Parathyroid adenoma (tissue), 2 donors: Measurements from ENCODE around the gene MIA2.
"Not testable (repeated sequence)": the region's sequence is repeated elsewhere in the genome, so short reads cannot be mapped to it uniquely, and the experiment has no call there.

Source experiments
- H2AFZ ChIP-seq: fragments of 300-600 bp; sonication (generic); one replicate; pipeline ENCODE4 v1.7.0; 2017; ENCODE audit warnings: antibody characterized with exemption, mild to moderate bottlenecking
- H3K27ac ChIP-seq: fragments of 300-600 bp; sonication (generic); one replicate; pipeline ENCODE4 v1.7.0; 2017
- H3K27me3 ChIP-seq: fragments of 300-600 bp; sonication (generic); one replicate; pipeline ENCODE4 v1.7.0; 2017; ENCODE audit warnings: low read length; ENCODE audit not compliant: control insufficient read depth, insufficient read depth
- H3K36me3 ChIP-seq: fragments of 300-600 bp; sonication (generic); one replicate; pipeline ENCODE4 v1.7.0; 2017; ENCODE audit warnings: low read length; ENCODE audit not compliant: control insufficient read depth, insufficient read depth
- H3K4me1 ChIP-seq: fragments of 300-600 bp; sonication (generic); one replicate; pipeline ENCODE4 v1.7.0; 2017; ENCODE audit warnings: control low read depth
- H3K4me2 ChIP-seq: fragments of 300-600 bp; sonication (generic); one replicate; pipeline ENCODE4 v1.7.0; 2017; ENCODE audit warnings: low read length
- H3K4me3 ChIP-seq: fragments of 300-600 bp; sonication (generic); one replicate; pipeline ENCODE4 v1.7.0; 2017; ENCODE audit warnings: low read depth, low read length
- H3K79me2 ChIP-seq: fragments of 300-600 bp; sonication (generic); one replicate; pipeline ENCODE4 v1.7.0; 2017; ENCODE audit warnings: control low read depth
- H3K9ac ChIP-seq: fragments of 300-600 bp; sonication (generic); one replicate; pipeline ENCODE4 v1.7.0; 2017; ENCODE audit warnings: mild to moderate bottlenecking
- H3K9me3 ChIP-seq: fragments of 300-600 bp; sonication (generic); one replicate; pipeline ENCODE4 v1.7.0; 2017; ENCODE audit warnings: low read length; ENCODE audit not compliant: control insufficient read depth
- TF ChIP-seq, protein P1 (sequence below): fragments of 300-600 bp; sonication (generic); IDR thresholded peaks from one replicate; pipeline ENCODE4 v1.7.0; 2017; ENCODE audit warnings: antibody characterized with exemption, mild to moderate bottlenecking
- donor health status: primary hyperparathyroidism.

The MIA2 gene

DNA sequence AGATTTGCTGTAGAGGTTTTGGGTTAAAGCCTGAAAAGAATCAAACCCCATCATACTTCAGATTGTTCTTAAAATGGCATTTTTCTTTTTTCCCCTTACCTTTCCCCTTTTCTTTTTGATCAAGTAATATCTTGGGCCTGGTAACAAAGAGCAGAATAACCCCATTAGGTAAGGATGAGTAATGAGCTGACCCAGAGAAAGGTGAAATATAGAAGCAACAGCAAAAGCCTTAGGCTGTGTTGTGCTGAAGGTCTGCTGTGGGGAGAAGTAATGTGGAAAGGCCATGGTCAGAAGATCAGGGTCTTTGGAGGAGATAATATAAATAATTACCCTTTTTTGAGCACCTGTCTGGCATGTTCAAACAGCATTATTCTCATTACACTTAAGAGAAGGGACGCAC, 42.3 kb downstream of the MIA2 start:
- Histone ChIP-seq H3K79me2 (peaks cover 29% of the 10 kb centered on the region), H3K9ac (no peak overlapping the region), H3K4me1 (no peaks in the 10 kb centered on the region), H3K36me3 (no peaks in the 10 kb centered on the region), H3K27me3 (no peaks in the 10 kb centered on the region), H3K4me3 (no peak overlapping the region), H2AFZ (no peak overlapping the region), H3K27ac (no peak overlapping the region), H3K9me3 (no peaks in the 10 kb centered on the region), H3K4me2 (no peak overlapping the region)
- TF ChIP-seq, protein P1, sequence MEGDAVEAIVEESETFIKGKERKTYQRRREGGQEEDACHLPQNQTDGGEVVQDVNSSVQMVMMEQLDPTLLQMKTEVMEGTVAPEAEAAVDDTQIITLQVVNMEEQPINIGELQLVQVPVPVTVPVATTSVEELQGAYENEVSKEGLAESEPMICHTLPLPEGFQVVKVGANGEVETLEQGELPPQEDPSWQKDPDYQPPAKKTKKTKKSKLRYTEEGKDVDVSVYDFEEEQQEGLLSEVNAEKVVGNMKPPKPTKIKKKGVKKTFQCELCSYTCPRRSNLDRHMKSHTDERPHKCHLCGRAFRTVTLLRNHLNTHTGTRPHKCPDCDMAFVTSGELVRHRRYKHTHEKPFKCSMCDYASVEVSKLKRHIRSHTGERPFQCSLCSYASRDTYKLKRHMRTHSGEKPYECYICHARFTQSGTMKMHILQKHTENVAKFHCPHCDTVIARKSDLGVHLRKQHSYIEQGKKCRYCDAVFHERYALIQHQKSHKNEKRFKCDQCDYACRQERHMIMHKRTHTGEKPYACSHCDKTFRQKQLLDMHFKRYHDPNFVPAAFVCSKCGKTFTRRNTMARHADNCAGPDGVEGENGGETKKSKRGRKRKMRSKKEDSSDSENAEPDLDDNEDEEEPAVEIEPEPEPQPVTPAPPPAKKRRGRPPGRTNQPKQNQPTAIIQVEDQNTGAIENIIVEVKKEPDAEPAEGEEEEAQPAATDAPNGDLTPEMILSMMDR = no peak

DNA sequence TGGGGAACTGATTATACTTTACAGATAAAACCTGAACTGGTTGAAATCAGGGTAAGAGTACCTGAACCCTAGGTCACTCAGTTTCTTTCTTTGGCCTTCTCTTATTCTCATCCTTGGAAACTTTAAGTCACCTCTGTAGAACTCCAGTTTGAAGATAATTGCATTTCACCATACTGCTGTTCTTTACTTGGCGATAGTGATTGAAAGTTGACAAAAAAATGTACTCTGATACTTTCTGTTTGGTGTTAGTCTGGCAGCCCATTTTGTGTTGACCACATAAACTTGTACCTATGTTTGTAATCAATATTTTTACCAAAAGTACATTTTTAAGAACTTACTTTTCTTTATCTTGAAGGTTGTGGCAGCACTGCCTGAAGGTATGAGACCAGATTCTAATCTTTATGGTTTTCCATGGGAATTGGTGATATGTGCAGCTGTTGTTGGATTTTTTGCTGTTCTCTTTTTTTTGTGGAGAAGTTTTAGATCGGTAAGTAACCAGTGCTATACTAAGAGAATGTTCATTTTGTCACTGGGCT, 42.9 kb downstream of the MIA2 start:
- no peaks in the 10 kb centered on the region for H3K4me1 ChIP-seq
- H2AFZ ChIP-seq = no peak overlapping the region
- no peaks in the 10 kb centered on the region for H3K27me3 ChIP-seq
- no peak overlapping the region for H3K4me3 ChIP-seq
- H3K4me2 ChIP-seq = no peak overlapping the region
- no peaks in the 10 kb centered on the region for H3K9me3 ChIP-seq
- peaks cover 22% of the 10 kb centered on the region for H3K79me2 ChIP-seq
- no peak overlapping the region for H3K9ac ChIP-seq
- no peak overlapping the region for H3K27ac ChIP-seq
- H3K36me3 ChIP-seq = no peaks in the 10 kb centered on the region
- TF ChIP-seq, protein P1 = no peak

DNA sequence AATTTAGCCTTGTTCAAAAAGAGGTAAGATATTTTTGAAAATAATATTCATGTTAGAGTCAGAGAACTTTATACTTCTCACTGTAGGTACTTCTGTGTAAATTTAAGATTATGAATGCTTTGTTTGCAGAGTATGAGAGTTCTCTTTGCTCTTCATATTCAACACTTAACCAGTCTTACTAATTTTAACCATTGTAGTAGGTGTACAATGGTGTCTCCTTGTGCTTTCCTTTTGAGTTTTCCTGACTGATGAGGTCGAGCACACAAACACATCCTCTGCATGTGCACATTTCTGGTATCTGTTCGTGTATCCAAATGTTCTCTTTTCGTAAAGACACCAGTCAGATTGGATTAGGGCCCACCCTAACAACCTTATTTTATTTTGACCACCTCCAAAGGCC, 45.8 kb downstream of the MIA2 start:
- H3K27ac ChIP-seq = no peak overlapping the region
- no peaks in the 10 kb centered on the region for H3K9me3 ChIP-seq
- H3K9ac ChIP-seq = no peak overlapping the region
- no peak overlapping the region for H3K4me2 ChIP-seq
- H3K4me1 ChIP-seq = no peaks in the 10 kb centered on the region
- peaks cover 7% of the 10 kb centered on the region for H3K79me2 ChIP-seq
- no peak overlapping the region for H3K4me3 ChIP-seq
- no peaks in the 10 kb centered on the region for H3K36me3 ChIP-seq
- H3K27me3 ChIP-seq = no peaks in the 10 kb centered on the region
- TF ChIP-seq, protein P1 = no peak
- no peak overlapping the region for H2AFZ ChIP-seq

DNA sequence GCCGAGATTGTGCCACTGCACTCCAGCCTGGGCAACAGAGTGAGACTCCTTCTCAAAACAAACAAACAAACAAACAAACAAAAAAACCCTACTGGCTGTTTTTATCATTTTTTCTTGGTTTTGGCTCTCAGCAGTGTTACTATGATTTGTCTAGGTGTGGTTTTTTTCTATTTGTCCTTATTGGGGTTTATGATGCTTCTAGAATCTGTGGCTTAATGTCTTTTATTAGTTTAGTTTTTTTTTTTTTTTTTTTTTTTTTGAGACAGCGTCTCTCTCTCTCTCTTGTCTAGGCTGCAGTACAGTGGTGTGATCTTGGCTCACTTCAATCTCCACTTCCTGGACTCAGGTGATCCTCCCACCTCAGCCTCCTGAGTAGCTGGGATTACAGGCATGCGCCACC, 47.0 kb downstream of the MIA2 start:
- not testable (repeated sequence) for H2AFZ ChIP-seq, H3K9me3 ChIP-seq, H3K27ac ChIP-seq, H3K4me1 ChIP-seq, H3K9ac ChIP-seq, H3K4me3 ChIP-seq, H3K79me2 ChIP-seq, H3K27me3 ChIP-seq, H3K4me2 ChIP-seq, H3K36me3 ChIP-seq

DNA sequence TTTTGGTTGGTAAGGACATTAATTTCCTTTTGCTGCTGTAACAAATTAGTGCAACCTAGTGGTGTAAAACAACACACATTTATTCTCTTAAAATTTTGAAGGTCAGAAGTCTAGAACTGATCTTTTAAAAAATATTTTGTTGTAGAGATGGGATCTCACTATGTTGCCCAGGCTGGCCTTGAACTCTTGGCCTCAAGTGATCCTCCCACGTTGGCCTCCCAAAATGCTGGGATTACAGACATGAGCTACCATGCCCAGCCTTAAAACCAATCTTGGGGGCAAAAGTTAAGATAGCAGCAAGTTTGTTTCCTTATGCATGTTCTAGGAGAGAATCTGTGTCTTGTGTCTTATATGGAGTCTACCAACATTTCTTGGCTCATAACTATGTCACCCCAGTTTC, 55.8 kb downstream of the MIA2 start:
- no peaks in the 10 kb centered on the region for H3K36me3 ChIP-seq
- no peak overlapping the region for H3K4me2 ChIP-seq
- H2AFZ ChIP-seq = no peak overlapping the region
- no peak overlapping the region for H3K4me3 ChIP-seq
- peaks cover 14% of the 10 kb centered on the region for H3K79me2 ChIP-seq
- H3K9me3 ChIP-seq = no peaks in the 10 kb centered on the region
- no peaks in the 10 kb centered on the region for H3K27me3 ChIP-seq
- no peak overlapping the region for H3K27ac ChIP-seq
- TF ChIP-seq, protein P1 = no peak
- H3K9ac ChIP-seq = no peak overlapping the region
- H3K4me1 ChIP-seq = no peaks in the 10 kb centered on the region
